A673 (cell line): ENCODE measurements around the gene SLAMF8. TPM values are rescaled to one million over a fixed set of nuclear protein-coding genes. Genes with fewer than 3 reads are reported as not detected.

Experiments
- BruUV-seq: library from RNA; stranded (reverse); fragments of 400-500 nt; replicated peaks from 2 replicates; lab custom pipeline; 2021; lab: Mats Ljungman, UMichigan
- CTCF ChIA-PET: fragments of 300-600 bp; sonication (Branson Sonifier 250); formaldehyde crosslinking; loops from one replicate; lab custom pipeline; 2022; ENCODE audit warnings: antibody characterized with exemption; lab: Charles Lee
- POLR2A ChIA-PET: fragments of 300-600 bp; sonication (Branson Sonifier 250); formaldehyde crosslinking; loops from one replicate; lab custom pipeline; 2022; ENCODE audit warnings: antibody characterized with exemption; ENCODE audit not compliant: low non-redundant PET; lab: Charles Lee
- DNase-seq: peaks from one replicate; pipeline ENCODE4 v3.0.0-alpha.2; 2015; ENCODE audit warnings: low spot score
- H3K27ac ChIP-seq: fragments of 200-600 bp; sonication (generic); 2 replicates; pipeline ENCODE4 v1.5.1; 2016; ENCODE audit warnings: mixed run types, low read depth, mild to moderate bottlenecking, mixed read lengths, antibody characterized with exemption, low read length; ENCODE audit not compliant: poor library complexity, severe bottlenecking
- H3K27me3 ChIP-seq: fragments of 200-600 bp; sonication (generic); replicated peaks from 2 replicates; pipeline ENCODE4 v1.6.1; 2017; ENCODE audit warnings: mixed run types, low read depth, mild to moderate bottlenecking, mixed read lengths, antibody characterized with exemption, low read length; ENCODE audit not compliant: insufficient read depth, poor library complexity
- H3K36me3 ChIP-seq: fragments of 200-600 bp; sonication (generic); 2 replicates; pipeline ENCODE4 v1.6.1; 2016; ENCODE audit warnings: mixed run types, mild to moderate bottlenecking, mixed read lengths, antibody characterized with exemption, low read length; ENCODE audit not compliant: insufficient read depth, poor library complexity, severe bottlenecking
- H3K4me1 ChIP-seq: fragments of 200-600 bp; sonication (generic); 2 replicates; pipeline ENCODE4 v1.6.1; 2017; ENCODE audit warnings: mixed run types, mild to moderate bottlenecking, mixed read lengths, antibody characterized with exemption, low read length; ENCODE audit not compliant: insufficient read depth, poor library complexity, severe bottlenecking
- H3K4me3 ChIP-seq: fragments of 200-600 bp; sonication (generic); 2 replicates; pipeline ENCODE4 v1.5.1; 2016; ENCODE audit warnings: low read depth, mixed run types, mild to moderate bottlenecking, mixed read lengths, low read length; ENCODE audit not compliant: poor library complexity, severe bottlenecking
- H3K9me3 ChIP-seq: fragments of 200-600 bp; sonication (generic); 2 replicates; pipeline ENCODE4 v1.6.1; 2016; ENCODE audit warnings: mixed run types, low read depth, mild to moderate bottlenecking, mixed read lengths, antibody characterized with exemption, low read length; ENCODE audit not compliant: poor library complexity, severe bottlenecking
- EZH2 ChIP-seq: fragments of 200-600 bp; sonication (generic); IDR thresholded peaks from 2 replicates; pipeline ENCODE4 v1.6.1; 2017; ENCODE audit warnings: borderline replicate concordance, low read depth, mild to moderate bottlenecking, mixed read lengths, antibody characterized with exemption, low read length; ENCODE audit not compliant: poor library complexity, severe bottlenecking
- intact Hi-C: fragments of 100-400 bp; cut with micrococcal nuclease; formaldehyde crosslinking; loops from one replicate; pipeline ENCODE4 v1.10.0; 2022; ENCODE audit not compliant: unreplicated experiment
- total RNA-seq: library from RNA; stranded (reverse); gene quantifications from 2 replicates; pipeline ENCODE4 v1.2.3, GENCODE V29; 2021
- TF ChIP-seq, protein P1 (sequence below): fragments of 300-800, 200-600 bp; sonication (generic); conservative IDR thresholded peaks from 2 replicates; pipeline ENCODE4 v1.5.1; 2017; ENCODE audit warnings: low read depth, mild to moderate bottlenecking, antibody characterized with exemption, low read length, moderate library complexity, mixed read lengths

Gene SLAMF8
- total RNA-seq, 1 experiment from 2014 or later: not detected

GRCh38 chr1:159823406-159823805 is 3.3 kb upstream of the SLAMF8 start:
- H3K4me1 ChIP-seq: peaks cover 7% of the 10 kb centered on the region
- POLR2A ChIA-PET: no interaction called here
- no peaks in the 10 kb centered on the region for H3K36me3 ChIP-seq
- H3K27ac ChIP-seq: no peak overlapping the region
- no peaks in the 10 kb centered on the region for H3K27me3 ChIP-seq
- no TSS peak for BruUV-seq
- CTCF ChIA-PET: no interaction called here
- no peak for TF ChIP-seq EZH2
- TF ChIP-seq, protein P1, sequence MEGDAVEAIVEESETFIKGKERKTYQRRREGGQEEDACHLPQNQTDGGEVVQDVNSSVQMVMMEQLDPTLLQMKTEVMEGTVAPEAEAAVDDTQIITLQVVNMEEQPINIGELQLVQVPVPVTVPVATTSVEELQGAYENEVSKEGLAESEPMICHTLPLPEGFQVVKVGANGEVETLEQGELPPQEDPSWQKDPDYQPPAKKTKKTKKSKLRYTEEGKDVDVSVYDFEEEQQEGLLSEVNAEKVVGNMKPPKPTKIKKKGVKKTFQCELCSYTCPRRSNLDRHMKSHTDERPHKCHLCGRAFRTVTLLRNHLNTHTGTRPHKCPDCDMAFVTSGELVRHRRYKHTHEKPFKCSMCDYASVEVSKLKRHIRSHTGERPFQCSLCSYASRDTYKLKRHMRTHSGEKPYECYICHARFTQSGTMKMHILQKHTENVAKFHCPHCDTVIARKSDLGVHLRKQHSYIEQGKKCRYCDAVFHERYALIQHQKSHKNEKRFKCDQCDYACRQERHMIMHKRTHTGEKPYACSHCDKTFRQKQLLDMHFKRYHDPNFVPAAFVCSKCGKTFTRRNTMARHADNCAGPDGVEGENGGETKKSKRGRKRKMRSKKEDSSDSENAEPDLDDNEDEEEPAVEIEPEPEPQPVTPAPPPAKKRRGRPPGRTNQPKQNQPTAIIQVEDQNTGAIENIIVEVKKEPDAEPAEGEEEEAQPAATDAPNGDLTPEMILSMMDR: no peak
- H3K9me3 ChIP-seq: no peaks in the 10 kb centered on the region
- no peak for DNase-seq
- intact Hi-C loops: no loop called here
- no peak overlapping the region for H3K4me3 ChIP-seq

DNA sequence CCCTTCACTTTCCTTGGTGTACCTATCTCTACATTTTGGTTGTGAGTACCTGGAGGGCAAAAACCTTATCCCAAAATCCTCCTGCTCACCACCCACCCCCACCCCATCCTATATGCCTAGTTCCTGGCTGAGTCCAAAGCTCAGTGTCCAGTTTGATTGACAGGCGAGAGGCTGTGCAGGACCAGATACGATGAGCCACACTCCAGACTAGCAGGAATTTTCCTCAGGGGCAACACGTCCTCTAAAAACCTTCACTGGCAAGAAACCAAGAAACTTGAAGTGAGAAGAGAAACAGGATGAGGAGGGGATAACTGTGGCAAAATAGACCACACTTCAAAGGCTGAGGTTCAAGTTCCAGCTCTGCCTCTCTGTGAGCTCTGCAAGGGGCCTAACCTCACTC is 1.1 kb upstream of the SLAMF8 start:
- CTCF ChIA-PET: no interaction called here
- POLR2A ChIA-PET: no interaction called here
- H3K36me3 ChIP-seq: no peaks in the 10 kb centered on the region
- H3K27ac ChIP-seq: no peak overlapping the region
- BruUV-seq: no TSS peak
- no peak for DNase-seq
- H3K9me3 ChIP-seq: no peaks in the 10 kb centered on the region
- no peak for TF ChIP-seq EZH2
- TF ChIP-seq, protein P1: no peak
- no peak overlapping the region for H3K4me3 ChIP-seq
- peaks cover 7% of the 10 kb centered on the region for H3K4me1 ChIP-seq
- no peaks in the 10 kb centered on the region for H3K27me3 ChIP-seq
- intact Hi-C loops: no loop called here

- H3K27ac ChIP-seq: no peak overlapping the region
- no TSS peak for BruUV-seq
- ChIA-PET CTCF (no interaction called here), POLR2A (no interaction called here)
- no peaks in the 10 kb centered on the region for H3K36me3 ChIP-seq
- no peak overlapping the region for H3K4me3 ChIP-seq
- no peaks in the 10 kb centered on the region for H3K9me3 ChIP-seq
- H3K27me3 ChIP-seq: no peaks in the 10 kb centered on the region
- no peak for DNase-seq
- peaks cover 21% of the 10 kb centered on the region for H3K4me1 ChIP-seq
- intact Hi-C loops: no loop called here
- TF ChIP-seq EZH2: no peak
- TF ChIP-seq, protein P1: no peak
Measured at GRCh38 chr1:159827102-159827490, 423 bp downstream of the SLAMF8 start.
